ENCODE measurements around the gene TOR1AIP1.
"Not testable (repeated sequence)": the region's sequence is repeated elsewhere in the genome, so short reads cannot be mapped to it uniquely, and the experiment has no call there.

Gene TOR1AIP1

DNA sequence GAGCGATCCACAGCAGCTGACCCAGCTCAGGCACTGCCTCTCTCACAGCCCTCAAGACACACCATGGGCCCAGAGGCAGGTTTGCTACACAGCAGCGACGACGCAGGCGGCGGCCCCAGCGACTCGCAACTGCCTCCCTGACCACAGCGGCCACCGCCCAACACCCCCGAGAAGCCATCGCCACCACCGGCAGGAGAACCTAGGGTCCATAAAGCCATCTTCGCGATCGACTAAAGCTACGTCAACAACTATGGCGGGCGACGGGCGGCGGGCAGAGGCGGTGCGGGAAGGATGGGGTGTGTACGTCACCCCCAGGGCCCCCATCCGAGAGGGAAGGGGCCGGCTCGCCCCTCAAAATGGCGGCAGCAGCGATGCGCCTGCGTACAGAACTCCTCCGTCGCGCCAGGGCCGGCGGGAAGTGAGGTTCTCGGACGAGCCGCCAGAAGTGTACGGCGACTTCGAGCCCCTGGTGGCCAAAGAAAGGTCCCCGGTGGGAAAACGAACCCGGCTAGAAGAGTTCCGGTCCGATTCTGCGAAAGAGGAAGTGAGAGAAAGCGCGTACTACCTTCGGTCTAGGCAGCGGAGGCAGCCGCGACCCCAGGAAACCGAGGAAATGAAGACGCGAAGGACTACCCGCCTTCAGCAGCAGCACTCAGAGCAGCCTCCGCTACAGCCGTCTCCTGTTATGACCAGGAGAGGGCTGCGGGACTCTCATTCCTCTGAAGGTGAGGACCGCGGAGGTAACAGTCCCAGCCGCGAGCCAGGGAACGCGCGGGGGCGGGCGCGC, at the start of gene TOR1AIP1:
TOR1AIP1 (plus strand) TSS at position 33 of the 787 bp plus-strand sequence; CDS start at position 251, 218 bp downstream.
- in situ Hi-C loops (cut with MboI; ENCODE audit: low sequenced_read_pairs) = no loop called here

GRCh38 chr1:179836686-179837445, 45.2 kb upstream of the TOR1AIP1 start:
- in situ Hi-C loops (cut with MboI; ENCODE audit: low sequenced_read_pairs) = not testable (repeated sequence)

DNA sequence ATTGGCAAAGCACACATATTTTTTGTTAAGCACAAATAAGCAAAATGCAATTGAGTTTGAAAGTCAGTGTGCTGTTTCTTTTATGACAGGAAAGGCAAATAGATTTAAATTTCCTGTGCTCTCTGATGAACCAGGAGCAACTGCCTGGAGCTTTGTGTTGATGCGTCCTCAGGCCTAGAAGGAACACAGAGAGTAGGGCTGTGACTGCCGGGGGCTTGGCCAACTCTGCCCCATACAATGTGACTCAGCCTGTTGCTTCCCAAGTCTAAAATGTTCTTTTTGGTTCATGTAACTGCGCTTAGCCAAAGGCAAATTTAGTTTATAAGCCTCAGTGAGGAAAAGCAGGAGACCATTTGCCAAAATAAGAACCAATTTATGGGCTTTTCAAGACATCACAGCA, 42.0 kb upstream of the TOR1AIP1 start:
- in situ Hi-C loops (cut with MboI; ENCODE audit: low sequenced_read_pairs) = no loop called here

DNA sequence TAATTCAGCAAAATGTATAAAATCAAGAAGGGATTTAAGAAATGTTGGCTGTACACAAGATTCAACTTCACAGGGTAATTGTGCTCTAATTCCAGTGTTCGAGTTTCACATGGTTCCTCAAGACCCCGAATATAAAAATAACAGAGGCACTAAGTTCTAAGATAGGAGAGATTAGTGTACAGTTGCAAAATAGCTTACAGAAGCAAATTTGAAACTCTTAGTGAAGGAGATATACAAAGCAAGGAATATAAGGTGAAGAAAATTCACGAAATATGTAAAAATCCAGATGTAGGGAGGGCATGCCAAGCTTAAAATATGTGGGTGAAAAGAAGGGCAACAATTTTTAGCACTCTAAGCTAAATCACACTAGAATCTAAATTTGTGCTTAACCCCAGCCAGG, 33.9 kb upstream of the TOR1AIP1 start:
- in situ Hi-C loops (cut with MboI; ENCODE audit: low sequenced_read_pairs) = no loop called here

DNA sequence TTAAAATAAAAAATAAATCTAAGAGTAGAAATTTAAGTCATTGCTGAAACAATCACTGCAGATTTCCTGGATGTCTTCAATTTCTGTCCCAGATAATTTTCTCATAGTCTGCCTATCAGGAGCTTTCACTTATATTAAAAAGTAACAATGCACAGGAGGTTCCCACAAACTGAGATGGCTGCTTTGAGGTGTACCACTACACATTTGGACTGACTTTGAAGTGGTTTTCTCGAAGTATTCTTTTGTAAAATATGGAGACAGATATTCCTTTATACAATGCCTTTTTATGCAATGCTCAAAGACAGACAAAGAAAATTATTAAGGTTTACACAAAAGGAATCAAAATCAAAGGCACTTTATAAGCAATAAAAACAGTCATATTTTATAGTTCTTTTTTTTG, 29.0 kb upstream of the TOR1AIP1 start:
- in situ Hi-C loops (cut with MboI; ENCODE audit: low sequenced_read_pairs) = no loop called here

GRCh38 chr1:179855831-179856230, 26.3 kb upstream of the TOR1AIP1 start:
- in situ Hi-C loops (cut with MboI; ENCODE audit: low sequenced_read_pairs) = not testable (repeated sequence)

DNA sequence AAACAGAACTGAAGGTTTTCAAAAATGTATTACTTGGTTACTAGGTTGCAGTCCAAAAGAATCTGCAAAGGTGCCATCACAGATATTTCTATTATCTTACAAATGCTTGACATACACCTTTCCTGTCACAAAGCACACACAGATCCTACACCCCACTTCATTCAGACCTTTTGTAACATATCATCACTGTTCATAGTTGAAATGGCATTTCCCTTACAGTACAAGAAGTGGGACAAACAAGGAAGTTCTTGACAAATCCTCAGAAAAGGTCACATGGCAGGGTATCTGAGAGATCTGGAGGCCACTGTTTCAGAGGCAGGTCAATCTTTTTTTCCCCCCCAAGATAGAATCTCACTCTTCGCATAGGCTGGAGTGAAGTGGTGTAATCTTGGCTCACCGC, 25.8 kb upstream of the TOR1AIP1 start:
- in situ Hi-C loops (cut with MboI; ENCODE audit: low sequenced_read_pairs) = no loop called here

DNA sequence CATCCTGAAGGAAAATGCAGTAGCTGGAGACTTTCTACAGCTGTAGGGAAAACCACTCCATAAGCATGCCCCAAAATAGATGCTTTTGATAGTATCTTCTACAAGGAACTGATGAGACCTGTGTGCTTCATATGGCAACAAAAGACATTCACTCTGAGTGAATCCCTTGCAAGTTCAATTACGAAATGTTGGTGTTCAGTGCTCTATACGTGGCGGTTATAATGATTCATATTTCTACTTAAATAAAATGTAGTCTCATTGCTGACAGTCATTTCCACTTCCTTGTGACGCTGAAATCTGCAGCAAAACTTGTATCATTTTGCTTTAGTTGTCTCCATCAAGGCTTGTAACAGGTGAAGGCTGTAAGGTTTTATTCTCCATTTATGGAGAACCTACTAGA, 25.1 kb upstream of the TOR1AIP1 start:
- in situ Hi-C loops (cut with MboI; ENCODE audit: low sequenced_read_pairs) = no loop called here

DNA sequence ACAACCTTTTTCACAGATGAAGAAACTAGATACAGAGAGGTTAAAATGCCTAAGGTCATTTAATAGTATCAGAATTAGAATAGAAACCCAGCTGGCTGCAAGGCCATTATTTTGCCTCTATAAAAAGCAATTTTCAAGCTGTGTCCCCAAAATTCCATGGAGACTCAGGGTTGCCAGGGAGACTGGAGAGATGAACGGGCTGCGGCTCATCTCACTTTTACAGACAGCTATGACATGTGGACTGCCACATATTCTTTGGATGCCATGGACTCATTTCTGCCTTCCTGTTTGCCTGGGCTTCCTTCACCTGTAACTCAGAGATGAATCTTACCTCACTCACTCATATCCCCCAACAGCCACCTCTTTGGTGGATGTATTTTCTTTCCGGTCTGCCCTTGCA, 21.4 kb upstream of the TOR1AIP1 start:
- in situ Hi-C loops (cut with MboI; ENCODE audit: low sequenced_read_pairs) = loop anchor here (10.0 kb wide), 1 partner anchor 314 kb away; no protein-coding TSS in a partner anchor

- in situ Hi-C loops (cut with MboI; ENCODE audit: low sequenced_read_pairs) = loop anchor here (10.0 kb wide), 1 partner anchor 309 kb away; no protein-coding TSS in a partner anchor
These were observed 16.7 kb upstream of the TOR1AIP1 start for GRCh38 chr1:179865377-179865776.

GRCh38 chr1:179866616-179867015, 15.5 kb upstream of the TOR1AIP1 start:
- in situ Hi-C loops (cut with MboI; ENCODE audit: low sequenced_read_pairs) = loop anchor here (10.0 kb wide), 1 partner anchor 308 kb away; no protein-coding TSS in a partner anchor

DNA sequence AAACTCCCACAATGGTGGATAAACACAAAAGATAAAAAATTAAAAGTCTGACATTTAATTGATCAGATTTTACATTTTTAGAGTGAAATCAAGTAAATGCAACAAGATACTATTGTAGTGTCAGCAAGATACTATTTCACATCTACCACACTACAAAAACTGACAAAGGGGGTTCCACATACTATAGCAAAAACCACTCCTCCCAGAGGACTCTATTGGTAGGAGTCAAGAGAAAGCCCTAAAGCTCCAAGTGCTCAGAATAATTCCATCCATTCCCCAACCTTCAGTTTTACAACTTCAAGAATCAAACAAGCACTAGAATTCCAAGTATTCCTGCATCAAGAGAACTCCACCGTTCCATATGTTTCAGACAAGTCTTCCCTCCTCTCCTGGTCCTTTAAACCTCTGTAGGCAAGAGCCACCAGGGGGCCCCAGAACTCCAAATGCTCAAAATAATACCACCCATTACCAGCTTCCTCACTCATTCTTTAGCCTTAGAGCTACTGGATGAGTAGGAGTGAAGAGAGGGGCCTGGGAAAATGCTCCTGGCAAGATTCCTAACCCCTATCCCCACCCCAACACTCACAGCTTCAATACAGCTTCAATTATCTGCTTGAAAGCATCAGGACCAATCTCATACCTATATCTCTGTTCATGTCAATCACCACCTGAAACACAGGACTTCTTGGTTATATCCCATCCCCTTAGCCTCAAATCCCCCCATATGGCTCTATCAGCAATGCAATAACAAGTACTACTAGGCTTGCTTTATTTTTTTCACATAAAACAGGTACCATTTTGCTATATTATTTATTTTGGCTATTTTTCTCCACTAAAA, 14.4 kb upstream of the TOR1AIP1 start:
- in situ Hi-C loops (cut with MboI; ENCODE audit: low sequenced_read_pairs) = loop anchor here (10.0 kb wide), 1 partner anchor 307 kb away; no protein-coding TSS in a partner anchor

DNA sequence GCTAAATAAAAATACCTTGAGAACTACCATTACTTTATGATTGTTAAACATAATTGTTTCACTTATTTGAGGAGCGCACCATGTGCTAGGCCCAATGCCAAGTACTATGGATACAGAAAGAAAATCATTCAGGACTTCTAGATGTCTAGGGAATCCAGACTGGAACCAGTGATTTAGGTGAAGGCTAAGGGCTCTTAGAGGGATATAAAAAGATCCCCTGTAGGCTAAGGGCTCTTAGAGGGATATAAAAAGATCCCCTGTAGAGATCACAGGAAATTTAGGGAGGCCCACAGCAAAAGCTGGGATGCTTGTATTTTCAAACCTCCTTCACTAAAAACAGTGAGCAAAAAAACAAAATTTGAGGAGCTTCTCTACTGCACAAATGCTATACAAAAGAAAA, 11.2 kb upstream of the TOR1AIP1 start:
- in situ Hi-C loops (cut with MboI; ENCODE audit: low sequenced_read_pairs) = no loop called here

DNA sequence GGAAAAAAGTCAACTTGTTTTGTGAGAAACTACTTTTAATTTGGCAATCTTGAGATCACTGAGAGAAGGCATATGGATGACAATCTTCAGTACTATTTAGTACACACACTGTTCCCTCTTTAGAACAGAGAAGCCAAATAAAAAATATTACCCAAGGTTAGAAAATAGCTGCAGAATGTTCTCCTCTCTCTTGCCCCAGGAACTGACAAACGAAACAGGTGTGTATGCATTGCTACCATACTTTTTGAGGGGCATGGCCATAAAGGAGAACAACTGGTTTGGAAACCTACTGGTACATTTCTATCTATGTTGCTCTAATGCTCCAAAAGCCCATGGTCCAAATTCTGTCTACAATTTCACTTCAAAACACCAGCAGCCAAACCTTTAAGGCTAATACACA, 10.1 kb upstream of the TOR1AIP1 start:
- in situ Hi-C loops (cut with MboI; ENCODE audit: low sequenced_read_pairs) = no loop called here

- in situ Hi-C loops (cut with MboI; ENCODE audit: low sequenced_read_pairs) = no loop called here
These were observed 9.5 kb upstream of the TOR1AIP1 start for GRCh38 chr1:179872558-179872957.

GRCh38 chr1:179873438-179873851, 8.6 kb upstream of the TOR1AIP1 start:
- in situ Hi-C loops (cut with MboI; ENCODE audit: low sequenced_read_pairs) = no loop called here

- in situ Hi-C loops (cut with MboI; ENCODE audit: low sequenced_read_pairs) = no loop called here
These were observed 6.3 kb upstream of the TOR1AIP1 start for GRCh38 chr1:179875596-179876299.

- in situ Hi-C loops (cut with MboI; ENCODE audit: low sequenced_read_pairs) = no loop called here
These were observed 5.8 kb upstream of the TOR1AIP1 start for GRCh38 chr1:179876300-179876715.

- in situ Hi-C loops (cut with MboI; ENCODE audit: low sequenced_read_pairs) = no loop called here
These were observed 4.4 kb upstream of the TOR1AIP1 start, which contains the start of gene TOR1AIP2 for GRCh38 chr1:179877586-179878265. TSS of gene TOR1AIP2 (minus strand) at chr1:179877803. CDS start at chr1:179852665, 25,138 bp downstream.

DNA sequence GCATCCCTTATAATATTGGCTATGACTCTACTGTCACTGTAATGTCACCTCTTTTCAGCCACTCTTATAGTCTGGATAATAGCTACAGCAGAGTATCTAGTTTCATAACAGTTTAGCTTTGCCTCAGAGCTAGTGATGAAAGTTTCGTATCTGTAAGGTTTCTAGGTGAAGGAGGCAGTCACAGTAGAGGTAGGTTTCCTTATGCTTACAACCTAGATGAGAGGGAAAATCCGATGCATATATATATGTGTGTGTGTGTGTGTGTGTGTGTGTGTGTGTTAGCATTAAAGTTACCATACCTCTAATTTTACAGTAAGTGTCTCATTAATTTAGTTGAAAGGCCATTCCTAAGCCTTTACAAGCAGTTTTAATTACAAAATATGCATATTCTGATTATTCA, 2.3 kb upstream of the TOR1AIP1 start:
- in situ Hi-C loops (cut with MboI; ENCODE audit: low sequenced_read_pairs) = no loop called here

Measured in HL-60/S4 treated with retinoic acid at 250 ng/mL for 4 days and 3 days (cell line).